Endothelial cell of umbilical vein (primary cell): Measurements from ENCODE around the gene COL4A1. TPM values are rescaled to one million over a fixed set of nuclear protein-coding genes. Genes with fewer than 3 reads are reported as not detected.

Experiments
- BruUV-seq: library from RNA; stranded (reverse); fragments of 400-500 nt; replicated peaks from 2 replicates; lab custom pipeline; 2021; lab: Mats Ljungman, UMichigan
- CTCF ChIA-PET: fragments of 300-600, 350-600 bp; sonication (Branson Sonifier 250); formaldehyde crosslinking; loops from one replicate; lab custom pipeline; 2021; ENCODE audit warnings: antibody characterized with exemption, inconsistent platforms; lab: Charles Lee
- POLR2A ChIA-PET: fragments of 300-600, 350-600 bp; sonication (Branson Sonifier 250); formaldehyde crosslinking; loops from one replicate; lab custom pipeline; 2021; ENCODE audit warnings: antibody characterized with exemption, inconsistent platforms; lab: Charles Lee
- DNase-seq: peaks from one replicate; pipeline ENCODE4 v3.0.0-alpha.2; 2011; ENCODE audit warnings: low read depth, low spot score
- FAIRE-seq: peaks from 2 replicates; lab custom pipeline; 2011; peaks lifted over from hg19 to GRCh38; lab: Jason Lieb, UNC
- H2AFZ ChIP-seq: 2 replicates; pipeline ENCODE4 v1.6.0; 2012; ENCODE audit warnings: low read depth, low read length, control low read depth, inconsistent platforms
- H3K27ac ChIP-seq: 2 replicates; pipeline ENCODE4 v1.5.1; 2011; ENCODE audit warnings: low read depth, mild to moderate bottlenecking, control low read depth, low read length, moderate library complexity; ENCODE audit not compliant: insufficient read depth
- H3K27me3 ChIP-seq, 2 experiments: 2 replicates each; pipeline versions ENCODE4 v1.6.0 to v1.6.1; 2011; ENCODE audit warnings: low read length in 2 of 2, mixed read lengths in 1 of 2; ENCODE audit not compliant: control insufficient read depth in 2 of 2, insufficient read depth in 2 of 2
- H3K36me3 ChIP-seq, 2 experiments: 2 replicates in 1 of 2; 3 replicates in 1 of 2; pipeline ENCODE4 v1.5.1; 2011; ENCODE audit warnings: low read length in 2 of 2, mild to moderate bottlenecking in 1 of 2, moderate library complexity in 1 of 2; ENCODE audit not compliant: control insufficient read depth in 2 of 2, insufficient read depth in 2 of 2; ENCODE audit errors: extremely low read depth in 1 of 2
- H3K4me1 ChIP-seq: 3 replicates; pipeline ENCODE4 v1.5.1; 2011; ENCODE audit warnings: mild to moderate bottlenecking, low read length; ENCODE audit not compliant: control insufficient read depth, insufficient read depth; ENCODE audit errors: extremely low read depth
- H3K4me2 ChIP-seq: 2 replicates; pipeline ENCODE4 v1.6.1; 2011; ENCODE audit warnings: low read length, control low read depth, mixed read lengths; ENCODE audit not compliant: insufficient read depth
- H3K4me3 ChIP-seq, 3 experiments: fragments of 200-600 bp in 1 of 3; sonication (generic), shearing (Covaris generic) in 1 of 3; replicated peaks in 1 of 3; 2 replicates each; pipeline ENCODE4 v1.5.1; 2011 to 2016; ENCODE audit warnings: control low read depth in 3 of 3, low read length in 3 of 3, mild to moderate bottlenecking in 2 of 3, inconsistent platforms in 1 of 3, low read depth in 1 of 3, moderate library complexity in 1 of 3; ENCODE audit not compliant: insufficient read depth in 1 of 3
- H3K79me2 ChIP-seq: 2 replicates; pipeline ENCODE4 v1.6.0; 2012; ENCODE audit warnings: low read length, inconsistent platforms; ENCODE audit not compliant: control insufficient read depth, insufficient read depth
- H3K9ac ChIP-seq: replicated peaks from 2 replicates; pipeline ENCODE3; 2011; ENCODE audit warnings: low read length, control low read depth; ENCODE audit not compliant: insufficient read depth; ENCODE audit errors: extremely low read depth
- H3K9me1 ChIP-seq: replicated peaks from 3 replicates; pipeline ENCODE4 v1.6.0; 2011; ENCODE audit warnings: mild to moderate bottlenecking, low read length; ENCODE audit not compliant: control insufficient read depth, insufficient read depth; ENCODE audit errors: extremely low read depth
- H3K9me3 ChIP-seq: replicated peaks from 2 replicates; pipeline ENCODE4 v1.5.1; 2012; ENCODE audit warnings: low read length, inconsistent platforms; ENCODE audit not compliant: control insufficient read depth, insufficient read depth
- H4K20me1 ChIP-seq: replicated peaks from 2 replicates; pipeline ENCODE3; 2011; ENCODE audit warnings: mild to moderate bottlenecking, low read length; ENCODE audit not compliant: control insufficient read depth, insufficient read depth; ENCODE audit errors: extremely low read depth
- EZH2 ChIP-seq: IDR thresholded peaks from 2 replicates; pipeline ENCODE4 v1.6.1; 2012; ENCODE audit warnings: borderline replicate concordance, low read depth, mild to moderate bottlenecking, moderate library complexity, low read length, inconsistent platforms; ENCODE audit not compliant: severe bottlenecking
- FOS ChIP-seq: IDR thresholded peaks from 2 replicates; pipeline ENCODE4 v1.6.1; 2011; ENCODE audit warnings: mild to moderate bottlenecking, low read length, moderate library complexity, borderline replicate concordance; ENCODE audit not compliant: insufficient read depth
- GATA2 ChIP-seq: IDR thresholded peaks from 2 replicates; pipeline ENCODE4 v1.7.0; 2011; ENCODE audit warnings: low read depth, mild to moderate bottlenecking, moderate library complexity, mixed read lengths, low read length; ENCODE audit not compliant: insufficient read length, insufficient read depth
- JUN ChIP-seq: IDR thresholded peaks from 2 replicates; pipeline ENCODE4 v1.6.1; 2011; ENCODE audit warnings: borderline replicate concordance, low read depth; ENCODE audit not compliant: insufficient read length, insufficient read depth
- MAX ChIP-seq: IDR thresholded peaks from 2 replicates; pipeline ENCODE4 v1.6.1; 2011; ENCODE audit not compliant: insufficient read depth, insufficient read length
- MYC ChIP-seq: IDR thresholded peaks from one replicate; pipeline ENCODE4 v1.6.1; 2011; ENCODE audit warnings: mild to moderate bottlenecking, low read depth, low read length
- POLR2A ChIP-seq: IDR thresholded peaks from 2 replicates; pipeline ENCODE4 v1.6.1; 2012; ENCODE audit warnings: low read depth, mild to moderate bottlenecking, control low read depth, low read length
- dilution Hi-C: fragments of 300-500 bp; cut with MboI; formaldehyde crosslinking; loops from one replicate; pipeline ENCODE4 v1.15.0; 2019; ENCODE audit warnings: low sequenced_read_pairs; ENCODE audit not compliant: extremely low pct_ligation_motif_present
- intact Hi-C: fragments of 100-400 bp; cut with micrococcal nuclease; formaldehyde crosslinking; loops from one replicate; pipeline ENCODE4 v1.10.0; 2022
- polyA plus RNA-seq, 4 experiments: library from polyadenylated mRNA; depleted of rRNA in 3 of 4; stranded (reverse) in 3 of 4; unstranded in 1 of 4; fragments of >200 nt; gene quantifications; 2 replicates each; pipeline versions ENCODE4 v1.2.1 to v1.2.3, GENCODE V29; 2011 to 2012; ENCODE audit warnings: missing spikeins in 1 of 4
- total RNA-seq: library from RNA; stranded (reverse); gene quantifications from 2 replicates; pipeline ENCODE4 v1.2.3, GENCODE V29; 2021
- TF ChIP-seq, protein P1 (sequence below), 2 donors: IDR thresholded peaks; 1 replicate in 1 of 2; 2 replicates in 1 of 2; pipeline ENCODE4 v1.5.1; 2011; ENCODE audit warnings: low read length in 2 of 2, mild to moderate bottlenecking in 2 of 2, moderate library complexity in 2 of 2, control low read depth in 1 of 2, inconsistent platforms in 1 of 2, low read depth in 1 of 2; ENCODE audit not compliant: insufficient read depth in 1 of 2; ENCODE audit errors: extremely low read depth in 1 of 2

Gene COL4A1
- total and polyA plus RNA-seq, 2 donors (not counting 3 experiments of a cell fraction or from before 2014, with no cell fraction given): 384 to 1,119 TPM

GRCh38 chr13:110272651-110273050, 34.3 kb downstream of the COL4A1 start:
- POLR2A ChIA-PET: no interaction called here

More at GRCh38 chr13:110272651-110273050, 34.3 kb downstream of the COL4A1 start:
- intact Hi-C loops: no loop called here
- H3K4me1 ChIP-seq: no peaks in the 10 kb centered on the region
- peaks cover 62% of the 10 kb centered on the region for H3K79me2 ChIP-seq
- no peak overlapping the region for H2AFZ ChIP-seq
- DNase-seq (no peak), FAIRE-seq (no peak)
- peaks cover 6 to 8% of the 10 kb centered on the region in 2 experiments for H3K36me3 ChIP-seq
- TF ChIP-seq POLR2A: no peak
- TF ChIP-seq JUN: no peak
- no peak for TF ChIP-seq MYC
- TF ChIP-seq GATA2: no peak
- TF ChIP-seq FOS: no peak
- TF ChIP-seq MAX: no peak
- TF ChIP-seq EZH2: no peak
- TF ChIP-seq, protein P1, sequence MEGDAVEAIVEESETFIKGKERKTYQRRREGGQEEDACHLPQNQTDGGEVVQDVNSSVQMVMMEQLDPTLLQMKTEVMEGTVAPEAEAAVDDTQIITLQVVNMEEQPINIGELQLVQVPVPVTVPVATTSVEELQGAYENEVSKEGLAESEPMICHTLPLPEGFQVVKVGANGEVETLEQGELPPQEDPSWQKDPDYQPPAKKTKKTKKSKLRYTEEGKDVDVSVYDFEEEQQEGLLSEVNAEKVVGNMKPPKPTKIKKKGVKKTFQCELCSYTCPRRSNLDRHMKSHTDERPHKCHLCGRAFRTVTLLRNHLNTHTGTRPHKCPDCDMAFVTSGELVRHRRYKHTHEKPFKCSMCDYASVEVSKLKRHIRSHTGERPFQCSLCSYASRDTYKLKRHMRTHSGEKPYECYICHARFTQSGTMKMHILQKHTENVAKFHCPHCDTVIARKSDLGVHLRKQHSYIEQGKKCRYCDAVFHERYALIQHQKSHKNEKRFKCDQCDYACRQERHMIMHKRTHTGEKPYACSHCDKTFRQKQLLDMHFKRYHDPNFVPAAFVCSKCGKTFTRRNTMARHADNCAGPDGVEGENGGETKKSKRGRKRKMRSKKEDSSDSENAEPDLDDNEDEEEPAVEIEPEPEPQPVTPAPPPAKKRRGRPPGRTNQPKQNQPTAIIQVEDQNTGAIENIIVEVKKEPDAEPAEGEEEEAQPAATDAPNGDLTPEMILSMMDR (IDR thresholded peaks at IDR 0.05; ENCODE audit: extremely low read depth in 1 of 2, insufficient read depth in 1 of 2, low read depth in 1 of 2, low read length in 2 of 2): no peak
- no peaks in the 10 kb centered on the region for H3K27me3 ChIP-seq
- peaks cover 19% of the 10 kb centered on the region for H4K20me1 ChIP-seq
- H3K4me2 ChIP-seq: no peak overlapping the region
- peaks cover 3% of the 10 kb centered on the region for H3K9me1 ChIP-seq
- CTCF ChIA-PET: no interaction called here
- no peak overlapping the region for H3K9ac ChIP-seq
- no TSS peak for BruUV-seq
- H3K27ac ChIP-seq: no peak overlapping the region
- no peak overlapping the region for H3K4me3 ChIP-seq
- dilution Hi-C loops: no loop called here
- no peaks in the 10 kb centered on the region for H3K9me3 ChIP-seq
